Spleen (tissue), 7 donors: ENCODE measurements around the gene SNX19.

Experiments used
- POLR2A ChIP-seq, 3 donors: fragments of 450-650 bp; IDR thresholded peaks; one replicate each; pipeline ENCODE4 v1.5.1; 2017; ENCODE audit warnings: antibody characterized with exemption in 3 of 3, mild to moderate bottlenecking in 1 of 3
- POLR2AphosphoS5 ChIP-seq, 3 donors: sonication (generic); formaldehyde crosslinking; IDR thresholded peaks; one replicate each; pipeline ENCODE4 v1.5.1; 2017; ENCODE audit warnings: antibody characterized with exemption in 3 of 3
- TF ChIP-seq, protein P1 (sequence below), 11 experiments: fragments of 200-600 bp in 7 of 11; fragments of 450-650 bp in 4 of 11; sonication (generic) in 4 of 11; IDR thresholded peaks in 8 of 11; conservative IDR thresholded peaks in 3 of 11; 1 replicate in 7 of 11; 2 replicates in 4 of 11; pipeline versions ENCODE4 v1.4.0 to v1.8.0; 2016 to 2021; ENCODE audit warnings: antibody characterized with exemption in 11 of 11, inconsistent platforms in 4 of 11, mild to moderate bottlenecking in 1 of 11
- donor health status: DM: no; HTN: no; CAD: no; lungs with moderate emphysema.
- donor health status: DM: no; HTN: no; CAD: no.
- donor health status: DM: no; HTN: no; CAD: no.

DNA sequence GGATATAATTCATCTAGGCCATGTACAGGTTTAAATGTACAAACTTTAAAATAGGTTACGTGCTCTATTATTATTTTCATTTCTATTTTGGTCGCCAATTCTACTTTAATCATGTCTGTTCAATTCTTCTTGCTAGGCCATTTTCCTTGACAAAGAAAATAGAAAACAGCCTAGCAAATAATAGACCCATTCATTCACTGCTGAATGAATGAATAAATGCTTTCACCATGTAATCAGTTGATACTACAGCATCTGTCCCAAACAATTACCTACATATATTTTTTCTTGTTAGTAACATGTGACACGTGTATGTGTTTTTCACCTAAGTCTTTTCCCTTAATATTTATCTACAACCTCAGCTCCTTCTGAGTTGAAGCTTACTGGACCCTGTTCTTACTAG lies 27.5 kb downstream of the SNX19 start:
- no peak for TF ChIP-seq POLR2AphosphoS5 (IDR thresholded peaks at IDR 0.05)
- TF ChIP-seq, protein P1, sequence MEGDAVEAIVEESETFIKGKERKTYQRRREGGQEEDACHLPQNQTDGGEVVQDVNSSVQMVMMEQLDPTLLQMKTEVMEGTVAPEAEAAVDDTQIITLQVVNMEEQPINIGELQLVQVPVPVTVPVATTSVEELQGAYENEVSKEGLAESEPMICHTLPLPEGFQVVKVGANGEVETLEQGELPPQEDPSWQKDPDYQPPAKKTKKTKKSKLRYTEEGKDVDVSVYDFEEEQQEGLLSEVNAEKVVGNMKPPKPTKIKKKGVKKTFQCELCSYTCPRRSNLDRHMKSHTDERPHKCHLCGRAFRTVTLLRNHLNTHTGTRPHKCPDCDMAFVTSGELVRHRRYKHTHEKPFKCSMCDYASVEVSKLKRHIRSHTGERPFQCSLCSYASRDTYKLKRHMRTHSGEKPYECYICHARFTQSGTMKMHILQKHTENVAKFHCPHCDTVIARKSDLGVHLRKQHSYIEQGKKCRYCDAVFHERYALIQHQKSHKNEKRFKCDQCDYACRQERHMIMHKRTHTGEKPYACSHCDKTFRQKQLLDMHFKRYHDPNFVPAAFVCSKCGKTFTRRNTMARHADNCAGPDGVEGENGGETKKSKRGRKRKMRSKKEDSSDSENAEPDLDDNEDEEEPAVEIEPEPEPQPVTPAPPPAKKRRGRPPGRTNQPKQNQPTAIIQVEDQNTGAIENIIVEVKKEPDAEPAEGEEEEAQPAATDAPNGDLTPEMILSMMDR (IDR thresholded peaks at IDR 0.05 in 8 of 11, conservative IDR thresholded peaks at IDR 0.05 in 3 of 11) = no peak
- TF ChIP-seq POLR2A (IDR thresholded peaks at IDR 0.05) = no peak
